Fibroblast of skin of left quadriceps (primary cell): ENCODE data around the gene PCCA.
"Not testable (repeated sequence)": the region's sequence is repeated elsewhere in the genome, so short reads cannot be mapped to it uniquely, and the experiment has no call there.

Experiments used
- DNase-seq, 2 experiments: peaks; one replicate each; pipeline ENCODE4 v3.0.0-alpha.2; 2013; ENCODE audit warnings: low read depth in 2 of 2

The PCCA gene

DNA sequence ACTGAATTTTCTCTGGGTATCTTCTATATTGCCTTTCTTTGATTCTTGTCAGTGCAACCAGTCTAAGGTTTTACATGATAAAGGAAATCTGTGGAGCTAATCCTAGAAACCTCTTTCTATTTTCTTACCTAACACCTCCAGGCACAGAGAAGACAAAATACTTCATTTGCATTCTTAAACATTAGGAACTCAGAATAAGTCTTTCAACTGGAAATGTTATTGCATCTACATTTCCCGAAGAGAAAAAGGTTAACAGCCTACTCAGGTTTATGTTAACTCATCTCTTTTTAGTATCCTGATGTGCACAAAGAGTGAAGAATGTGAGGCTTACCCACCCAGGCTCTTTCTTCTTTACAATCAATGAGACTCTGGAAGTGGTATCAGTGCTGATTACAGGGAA lies 106.7 kb downstream of the PCCA start:
- DNase-seq: no peak

DNA sequence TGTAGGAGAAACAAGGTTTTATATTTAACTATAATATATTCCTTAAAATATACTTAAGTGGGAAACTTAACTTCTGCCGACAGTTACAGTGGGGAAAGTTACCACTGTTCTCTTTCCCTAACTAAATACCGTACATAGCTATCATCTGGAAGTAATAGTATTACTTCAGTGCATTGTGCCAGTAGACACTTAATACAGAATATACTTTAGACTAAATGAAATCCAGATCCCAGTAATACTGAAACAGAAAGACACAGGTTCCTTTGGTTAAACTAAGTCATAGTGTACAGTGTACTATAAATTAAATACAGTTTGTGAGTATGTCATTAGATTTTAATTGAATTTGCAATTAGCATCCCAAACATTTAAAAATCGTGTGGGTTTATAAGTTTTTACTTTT lies 107.5 kb downstream of the PCCA start:
- DNase-seq: no peak

- DNase-seq: no peak
Measured at GRCh38 chr13:100197116-100197515, 108.2 kb downstream of the PCCA start.

DNA sequence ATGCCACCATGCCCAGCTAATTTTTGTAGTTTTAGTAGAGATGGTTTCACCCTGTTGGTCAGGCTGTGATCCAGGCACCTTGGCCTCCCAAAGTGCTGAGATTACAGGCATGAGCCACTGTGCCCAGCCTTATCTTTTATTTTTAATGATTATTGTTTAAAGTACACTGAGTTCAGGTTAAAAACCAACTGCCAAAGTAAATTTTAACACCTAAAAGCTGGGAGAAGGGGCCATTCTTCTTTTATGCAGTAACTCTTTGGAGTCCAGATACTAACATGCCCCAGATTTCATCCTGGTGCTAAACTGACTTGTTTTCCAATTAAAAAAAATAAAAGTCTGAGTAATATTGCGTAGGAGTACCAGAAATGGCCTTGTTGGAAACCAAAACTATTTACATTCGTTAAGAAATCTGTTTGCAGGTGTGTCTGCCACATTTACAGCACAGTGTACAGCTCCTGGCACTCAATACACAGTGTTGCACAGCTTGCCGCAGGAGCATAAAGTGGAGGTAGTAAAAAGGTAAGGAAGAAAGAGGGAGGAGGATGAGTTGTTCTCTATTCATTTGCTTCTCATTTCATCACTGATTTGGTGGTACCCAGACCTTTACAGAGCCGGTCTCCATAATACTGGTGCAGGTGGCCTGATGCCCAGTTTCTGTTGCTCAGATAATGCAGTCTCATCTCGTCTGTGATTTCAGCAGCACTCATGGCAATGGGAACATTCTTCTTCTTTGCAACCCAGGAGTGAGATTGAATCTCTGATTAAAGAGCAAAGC lies 108.9 kb downstream of the PCCA start:
- DNase-seq: no peak

- DNase-seq: peak in 1 of 2 experiments; percentile 34
Measured at GRCh38 chr13:100203696-100204367, 114.9 kb downstream of the PCCA start.

GRCh38 chr13:100208002-100208401 lies 119.1 kb downstream of the PCCA start:
- no peak for DNase-seq

GRCh38 chr13:100208626-100209025 lies 119.7 kb downstream of the PCCA start:
- DNase-seq: no peak

GRCh38 chr13:100209857-100210825 lies 121.2 kb downstream of the PCCA start:
- DNase-seq: peak; percentile 73 to 76

GRCh38 chr13:100211016-100211710 lies 122.3 kb downstream of the PCCA start:
- no peak for DNase-seq

DNA sequence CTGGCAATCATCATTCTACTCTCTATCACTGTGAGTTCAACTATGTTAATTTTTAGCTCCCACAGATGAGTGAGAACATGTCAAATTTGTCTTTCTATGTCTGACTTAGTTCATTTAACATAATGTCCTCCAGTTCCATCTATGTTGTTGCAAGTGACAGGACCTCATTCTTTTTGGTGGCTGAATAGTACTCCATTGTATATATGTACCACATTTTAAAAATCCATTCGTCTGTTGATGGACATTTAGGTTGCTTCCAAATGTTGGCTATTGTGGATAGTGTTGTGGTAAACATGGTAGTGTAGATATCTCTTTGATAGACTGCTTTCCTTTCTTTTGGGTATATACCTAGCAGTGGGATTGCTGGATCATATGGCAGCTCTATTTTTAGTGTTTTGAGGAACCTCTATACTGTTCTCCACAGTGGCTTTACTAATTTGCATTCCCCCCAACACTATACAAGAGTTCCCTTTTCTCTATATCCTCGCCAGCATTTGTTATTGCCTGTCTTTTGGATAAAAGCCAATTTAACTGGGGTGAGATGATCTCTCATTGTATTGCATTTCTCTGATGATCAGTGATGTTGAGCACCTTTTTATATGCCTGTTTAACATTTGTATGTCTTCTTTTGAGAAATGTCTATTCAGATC lies 124.1 kb downstream of the PCCA start:
- DNase-seq: no peak

- no peak for DNase-seq
Measured at GRCh38 chr13:100213576-100213975, 124.7 kb downstream of the PCCA start.

DNA sequence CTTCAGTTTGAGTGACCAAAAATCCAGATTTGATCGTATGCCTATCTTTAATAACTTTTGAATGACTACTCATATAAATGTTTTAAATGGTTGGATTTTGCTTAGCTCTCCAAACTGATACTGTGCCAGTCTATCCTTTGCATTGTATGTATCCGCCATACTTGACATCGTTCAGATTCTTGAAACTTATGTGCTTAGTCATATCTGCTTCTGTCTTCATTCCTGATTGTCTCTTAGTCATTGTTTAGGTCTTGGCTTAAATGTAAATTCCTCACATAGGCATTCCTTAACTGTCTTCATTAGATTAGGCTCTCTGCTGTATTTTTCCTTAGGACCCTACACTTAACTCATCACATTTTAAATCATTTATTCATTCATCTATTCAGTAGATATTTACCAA lies 126.0 kb downstream of the PCCA start:
- DNase-seq: peak; percentile 83 to 84

DNA sequence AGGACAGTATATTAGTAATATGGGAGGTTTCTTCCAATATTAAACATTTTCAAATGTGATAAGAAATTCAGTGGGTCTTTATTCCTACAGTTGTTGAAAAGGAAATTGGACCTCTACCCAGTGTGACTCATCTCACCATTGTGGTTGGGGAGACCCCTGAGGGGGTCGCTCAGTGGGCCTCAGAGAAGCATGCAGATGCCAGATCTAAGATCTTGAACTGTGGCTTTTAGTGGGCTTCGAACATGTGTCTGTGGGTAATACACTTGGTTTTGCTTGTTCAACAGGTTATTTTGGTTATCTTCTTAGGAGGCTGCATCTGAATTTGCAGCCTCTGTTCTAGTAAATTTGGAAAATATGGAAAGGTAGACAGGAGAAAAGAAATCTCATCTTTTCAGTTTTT lies 132.3 kb downstream of the PCCA start:
- DNase-seq: no peak

- DNase-seq: not testable (repeated sequence)
Measured at GRCh38 chr13:100223966-100224530, 135.2 kb downstream of the PCCA start.

DNA sequence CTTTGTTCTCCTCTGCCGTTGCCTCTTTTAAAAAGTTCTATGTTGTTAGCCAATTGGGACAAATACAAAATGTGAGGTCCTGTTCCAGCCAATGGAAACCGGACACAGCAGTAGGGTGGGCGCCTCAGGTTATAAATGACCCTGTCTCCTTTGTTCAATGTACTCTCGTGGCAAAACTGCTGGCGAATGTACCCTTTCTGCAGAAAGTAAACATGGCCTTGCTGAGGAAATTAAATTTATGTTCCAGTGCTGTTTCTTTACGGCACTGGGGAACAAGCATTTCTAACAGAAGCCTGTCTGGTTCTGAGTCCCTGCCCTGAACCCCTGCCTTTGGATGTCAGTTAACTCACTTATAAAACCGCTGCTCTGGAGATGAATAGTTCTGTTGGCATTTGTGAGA lies 140.7 kb downstream of the PCCA start:
- no peak for DNase-seq

DNA sequence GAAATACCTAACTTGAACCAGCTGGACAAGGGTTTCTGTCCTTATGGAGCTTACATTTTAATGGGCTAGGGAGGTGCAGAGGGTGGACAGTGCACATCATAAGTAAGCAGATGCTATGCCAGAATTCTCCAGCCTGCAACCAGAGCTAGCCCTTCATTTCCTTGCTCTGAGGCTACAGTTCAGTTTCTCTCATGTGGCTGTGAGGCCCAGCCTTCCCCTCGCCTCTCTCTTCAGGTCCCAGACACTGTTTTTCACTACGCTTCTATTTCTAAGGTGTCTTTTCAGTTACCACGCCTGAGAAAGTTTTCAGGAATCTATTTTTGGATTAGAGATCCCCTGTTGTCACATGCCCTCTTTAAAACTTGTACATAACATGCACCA lies 141.9 kb downstream of the PCCA start:
- no peak for DNase-seq

- DNase-seq: no peak
Measured at GRCh38 chr13:100231176-100231575, 142.3 kb downstream of the PCCA start.

DNA sequence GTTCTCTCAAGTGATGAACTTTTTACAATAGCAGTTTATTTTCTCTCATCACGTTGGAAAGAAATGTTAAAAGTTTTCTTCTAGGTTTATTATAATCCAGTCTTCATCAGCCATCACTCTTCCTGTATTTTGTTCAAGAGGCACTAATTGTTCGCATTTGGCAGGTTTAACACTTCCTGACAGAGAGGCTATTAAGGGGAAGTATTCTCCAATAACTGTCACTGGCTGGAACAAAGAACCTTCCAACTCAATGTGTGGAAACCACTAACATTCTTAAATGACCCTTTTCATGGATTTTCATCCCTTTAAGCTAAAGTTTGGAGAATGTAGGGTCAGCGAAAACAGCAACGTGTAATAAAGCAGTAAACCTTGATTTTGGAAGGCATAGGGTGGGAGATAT lies 145.1 kb downstream of the PCCA start:
- DNase-seq: no peak

DNA sequence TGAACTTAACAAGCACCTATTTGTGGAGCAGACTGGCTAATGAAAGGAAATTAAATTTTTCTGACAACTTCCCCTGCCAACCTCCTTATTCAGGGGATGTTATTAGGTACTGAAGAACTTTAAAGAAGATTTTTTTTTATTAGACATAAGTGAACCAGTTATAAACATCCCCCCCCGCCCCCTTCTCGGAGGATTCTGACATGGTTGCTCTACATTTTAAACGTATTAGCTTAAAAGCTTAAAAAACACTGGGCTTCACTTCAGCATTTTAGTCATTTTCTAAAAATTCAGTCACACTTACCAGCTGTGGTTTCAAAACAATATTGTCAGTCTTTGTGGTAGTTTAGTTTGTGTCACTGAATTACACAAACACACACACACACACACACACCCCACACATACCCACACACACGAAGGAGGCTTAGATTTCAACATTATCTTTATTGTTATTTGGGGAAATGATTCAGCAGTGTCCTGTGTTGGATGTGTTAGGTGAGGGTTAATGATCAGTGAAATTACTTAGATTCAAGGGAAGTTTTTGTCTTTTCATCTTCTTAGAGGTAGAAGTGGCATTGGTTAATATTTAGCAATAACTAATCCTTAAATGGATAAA lies 145.7 kb downstream of the PCCA start:
- no peak for DNase-seq

DNA sequence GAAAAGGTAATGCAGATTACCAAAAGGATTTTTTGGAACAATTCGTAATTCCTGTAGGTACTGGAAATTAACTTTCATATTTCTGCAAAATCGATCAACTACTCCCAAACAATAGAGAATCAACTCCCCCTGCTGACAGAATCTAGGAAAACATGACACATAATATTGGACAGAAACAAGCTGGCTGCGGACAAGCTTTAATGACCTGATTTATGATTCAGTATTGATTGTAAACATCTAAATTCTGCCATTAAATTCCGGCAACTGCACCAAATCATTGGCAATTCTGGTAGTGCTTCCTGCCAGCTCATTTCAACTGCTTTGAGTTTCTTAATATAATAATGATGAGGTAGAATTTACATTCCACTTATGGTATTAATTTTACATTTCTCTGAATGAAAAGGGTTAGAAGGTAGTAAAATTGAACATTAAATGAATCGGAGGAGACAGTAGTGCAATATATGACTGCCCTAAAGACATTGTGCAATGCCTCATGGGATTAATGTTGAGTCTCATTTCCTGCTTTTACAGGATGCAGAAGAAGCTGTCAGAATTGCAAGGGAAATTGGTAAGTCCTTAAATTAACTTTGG lies 146.5 kb downstream of the PCCA start:
- peak; percentile 70 to 74 for DNase-seq
